K562 (cell line): Measurements from ENCODE around the gene CARD8. TPM values are rescaled to one million over a fixed set of nuclear protein-coding genes. Genes with fewer than 3 reads are reported as not detected.

Source experiments
- ATAC-seq: fragments of 200-7000 bp; cut with Tn5 transposase; 3 replicates; pipeline ENCODE4 v1.9.1; 2020; ENCODE audit warnings: moderate library complexity
- BruUV-seq: library from RNA; stranded (reverse); fragments of 400-500 nt; replicated peaks from 2 replicates; lab custom pipeline; 2021; lab: Mats Ljungman, UMichigan
- CTCF ChIA-PET: fragments of 300-600 bp; formaldehyde crosslinking; extraction: SDS; loops from one replicate; lab custom pipeline; 2021; ENCODE audit warnings: low intra/inter-chr PET ratio; lab: Yijun Ruan, JAX
- POLR2A ChIA-PET: fragments of 300-600, 350-650 bp; sonication (Branson Sonifier 250); formaldehyde crosslinking; extraction: SDS; loops from one replicate; lab custom pipeline; 2021; ENCODE audit warnings: antibody characterized with exemption, inconsistent platforms; lab: Yijun Ruan, JAX
- DNase-seq, 4 experiments: peaks; one replicate each; pipeline versions ENCODE4 v3.0.0 to v3.0.0-alpha.2; 2011 to 2018; ENCODE audit warnings: low spot score in 3 of 4, mixed read lengths in 3 of 4; ENCODE audit errors: extremely low read depth in 1 of 4
- FAIRE-seq: peaks from 2 replicates; lab custom pipeline; 2011; peaks lifted over from hg19 to GRCh38; lab: Jason Lieb, UNC
- H2AFZ ChIP-seq: 2 replicates; pipeline ENCODE4 v1.6.0; 2011; ENCODE audit warnings: low read depth, low read length, control low read depth, inconsistent platforms
- H3K27ac ChIP-seq: fragments of 200-600 bp; 3 replicates; pipeline ENCODE4 v1.8.0; 2011; ENCODE audit warnings: low read depth, mild to moderate bottlenecking, control low read depth, inconsistent platforms, low read length, moderate library complexity, mixed read lengths; ENCODE audit errors: extremely low read depth
- H3K27me3 ChIP-seq, 2 experiments: fragments of 300-600 bp in 1 of 2; 2 replicates in 1 of 2; 3 replicates in 1 of 2; pipeline versions ENCODE4 v1.6.0 to v1.8.0; 2011; ENCODE audit warnings: inconsistent platforms in 2 of 2, low read length in 2 of 2, mild to moderate bottlenecking in 1 of 2, mixed read lengths in 1 of 2, moderate library complexity in 1 of 2; ENCODE audit not compliant: control insufficient read depth in 2 of 2, insufficient read depth in 2 of 2
- H3K36me3 ChIP-seq: fragments of 300-600 bp; 3 replicates; pipeline ENCODE4 v1.8.0; 2011; ENCODE audit warnings: mild to moderate bottlenecking, low read length, inconsistent platforms; ENCODE audit not compliant: control insufficient read depth, insufficient read depth
- H3K4me1 ChIP-seq, 2 experiments: fragments of 200-600 bp in 1 of 2; replicated peaks in 1 of 2; 2 replicates in 1 of 2; 3 replicates in 1 of 2; pipeline versions ENCODE4 v1.5.1 to v1.8.0; 2011; ENCODE audit warnings: inconsistent platforms in 2 of 2, low read length in 2 of 2, mild to moderate bottlenecking in 1 of 2, mixed read lengths in 1 of 2, moderate library complexity in 1 of 2; ENCODE audit not compliant: control insufficient read depth in 2 of 2, insufficient read depth in 2 of 2
- H3K4me2 ChIP-seq: 2 replicates; pipeline ENCODE4 v1.6.1; 2011; ENCODE audit warnings: low read length, control low read depth, inconsistent platforms, mixed read lengths; ENCODE audit not compliant: insufficient read depth
- H3K4me3 ChIP-seq: fragments of 200-600 bp; sonication (generic), shearing (Covaris generic); 2 replicates; pipeline ENCODE4 v1.5.1; 2016; ENCODE audit warnings: control low read depth, inconsistent platforms
- H3K79me2 ChIP-seq: fragments of 200-600 bp; 3 replicates; pipeline ENCODE4 v1.8.0; 2011; ENCODE audit warnings: low read length, inconsistent platforms; ENCODE audit not compliant: control insufficient read depth, insufficient read depth
- H3K9ac ChIP-seq, 2 experiments: 2 replicates each; pipeline versions ENCODE4 v1.6.0 to v1.6.1; 2011; ENCODE audit warnings: low read depth in 2 of 2, low read length in 2 of 2, control low read depth in 1 of 2, inconsistent platforms in 1 of 2, mild to moderate bottlenecking in 1 of 2, mixed read lengths in 1 of 2; ENCODE audit not compliant: insufficient read depth in 1 of 2
- H3K9me1 ChIP-seq: one replicate; pipeline ENCODE4 v1.6.0; 2011; ENCODE audit warnings: inconsistent platforms, mild to moderate bottlenecking, low read length, moderate library complexity; ENCODE audit not compliant: control insufficient read depth, insufficient read depth
- H3K9me3 ChIP-seq: replicated peaks from 2 replicates; pipeline ENCODE4 v1.5.1; 2011; ENCODE audit warnings: low read depth, low read length, inconsistent platforms; ENCODE audit not compliant: control insufficient read depth, insufficient read depth
- H4K20me1 ChIP-seq: replicated peaks from 2 replicates; pipeline ENCODE4 v1.6.1; 2011; ENCODE audit warnings: low read length, inconsistent platforms, mixed read lengths; ENCODE audit not compliant: control insufficient read depth, insufficient read depth
- COPS2 ChIP-seq: fragments of 450-650 bp; conservative IDR thresholded peaks from 2 replicates; pipeline ENCODE4 v1.6.1; 2016; ENCODE audit warnings: mild to moderate bottlenecking, moderate library complexity
- ETS2 ChIP-seq: IDR thresholded peaks from 2 replicates; pipeline ENCODE4 v1.6.1; 2016; ENCODE audit warnings: borderline replicate concordance, missing genetic modification characterization, mild to moderate bottlenecking, moderate library complexity, missing compliant biosample characterization; ENCODE audit not compliant: poor library complexity, severe bottlenecking
- HNRNPK ChIP-seq: fragments of 200-400 bp; formaldehyde crosslinking; IDR thresholded peaks from one replicate; pipeline ENCODE4 v1.6.1; 2018; ENCODE audit warnings: mild to moderate bottlenecking, low read depth, low read length; ENCODE audit not compliant: poor library complexity, severe bottlenecking
- NFXL1 ChIP-seq: fragments of 450-650 bp; formaldehyde crosslinking; IDR thresholded peaks from 2 replicates; pipeline ENCODE4 v1.4.0; 2021; ENCODE audit warnings: mild to moderate bottlenecking
- NR3C1 ChIP-seq: sonication (generic); formaldehyde crosslinking; IDR thresholded peaks from 2 replicates; pipeline ENCODE4 v1.8.1; 2022; ENCODE audit warnings: missing genetic modification reagents
- PTTG1 ChIP-seq: fragments of 450-650 bp; IDR thresholded peaks from 2 replicates; pipeline ENCODE4 v1.6.1; 2016; ENCODE audit warnings: low read depth, mild to moderate bottlenecking, missing genetic modification characterization, missing compliant biosample characterization
- SIRT6 ChIP-seq: IDR thresholded peaks from one replicate; pipeline ENCODE4 v1.6.1; 2012; ENCODE audit warnings: low read depth, mild to moderate bottlenecking, control low read depth, inconsistent platforms, low read length, moderate library complexity
- SMAD1 ChIP-seq: fragments of 150-350 bp; IDR thresholded peaks from 2 replicates; pipeline ENCODE4 v1.6.1; 2014; ENCODE audit warnings: low read length, low read depth; ENCODE audit not compliant: partially characterized antibody
- STAT6 ChIP-seq: sonication (generic); formaldehyde crosslinking; IDR thresholded peaks from 2 replicates; pipeline ENCODE4 v1.8.1; 2023; ENCODE audit warnings: mild to moderate bottlenecking, missing genetic modification reagents
- TBP ChIP-seq: optimal IDR thresholded peaks from 2 replicates; pipeline ENCODE3; 2011; ENCODE audit warnings: low read depth, low read length, improper control_type of control experiment
- ZBTB49 ChIP-seq: sonication (generic); formaldehyde crosslinking; IDR thresholded peaks from 2 replicates; pipeline ENCODE4 v1.8.0; 2022; ENCODE audit warnings: missing genetic modification reagents, mild to moderate bottlenecking, borderline replicate concordance
- ZNF639 ChIP-seq, 2 experiments: fragments of 200-800 bp in 1 of 2; sonication (Bioruptor generic) in 1 of 2; sonication (generic) in 1 of 2; formaldehyde crosslinking in 1 of 2; IDR thresholded peaks in 1 of 2; conservative IDR thresholded peaks in 1 of 2; 2 replicates each; pipeline versions ENCODE4 v1.5.0 to v1.6.1; 2016 to 2020; ENCODE audit warnings: missing compliant biosample characterization in 1 of 2, missing genetic modification characterization in 1 of 2, missing genetic modification reagents in 1 of 2
- ZNF668 ChIP-seq: fragments of 250-450 bp; sonication (Bioruptor Pico); IDR thresholded peaks from 2 replicates; pipeline ENCODE4 v1.8.0; 2022; ENCODE audit warnings: mild to moderate bottlenecking, inconsistent platforms
- ZNF77 ChIP-seq: fragments of 250-450 bp; sonication (Bioruptor Pico); IDR thresholded peaks from 2 replicates; pipeline ENCODE4 v1.5.0; 2020
- WGBS: fragments of 100-300 bp; shearing (Covaris generic); methylation state at CpG from one replicate; pipeline ENCODE4 v1.1.6; 2016; ENCODE audit warnings: low coverage, mixed read lengths; ENCODE audit not compliant: insufficient coverage; ENCODE audit errors: missing lambda C conversion rate; 5-methylcytosine and 5-hydroxymethylcytosine counted together
- in situ Hi-C: fragments of 300-500 bp; cut with MboI; formaldehyde crosslinking; loops from 4 replicates; pipeline ENCODE4 v1.15.0; 2018; ENCODE audit warnings: inconsistent platforms, mixed read lengths
- intact Hi-C: fragments of 100-400 bp; cut with micrococcal nuclease; formaldehyde crosslinking; loops from 2 replicates; pipeline ENCODE4 v1.14.2; 2022
- polyA plus RNA-seq, 8 experiments: library from polyadenylated mRNA; depleted of rRNA in 4 of 8; stranded (reverse) in 5 of 8; unstranded in 3 of 8; fragments of >200 nt; fragmentation: Nextera tagmentation in 2 of 8; fragmentation: Illumina TruSeq in 1 of 8; extraction: Ambion mirVana in 2 of 8; extraction: Trizol in 1 of 8; gene quantifications; 2 replicates each; pipeline versions ENCODE4 v1.2.1 to v1.2.3, GENCODE V29; 2011 to 2014; ENCODE audit warnings: inconsistent platforms in 1 of 8, missing spikeins in 1 of 8
- total RNA-seq, 7 experiments: library from RNA; depleted of rRNA in 6 of 7; stranded (reverse); fragments of >200 nt in 6 of 7; fragmentation: Illumina TruSeq in 2 of 7; extraction: Trizol in 2 of 7; gene quantifications; 2 replicates each; pipeline versions ENCODE4 v1.2.1 to v1.2.3, GENCODE V29; 2011 to 2021; ENCODE audit warnings: low replicate concordance in 1 of 7

The CARD8 gene
- total and polyA plus RNA-seq, 9 of the 15 experiments (the other 6 are each of a cell fraction or from before 2014, with no cell fraction given), result 11.5 to 26.4 (median 20.8) TPM

- CTCF ChIA-PET, result no interaction called here
- H3K79me2 ChIP-seq, result peaks cover 18% of the 10 kb centered on the region
- in situ Hi-C loops, result no loop called here
- no peaks in the 10 kb centered on the region for H4K20me1 ChIP-seq
- peaks cover 8 to 17% of the 10 kb centered on the region in 2 experiments; a peak in 3 of 5 replicates for H3K4me1 ChIP-seq
- no peaks in the 10 kb centered on the region for H3K9me3 ChIP-seq
- H3K27ac ChIP-seq, result peak overlapping the region; percentile 75
- intact Hi-C loops, result loop anchor here (5.0 kb wide), 1 partner anchor 53 kb away; the partner anchor contains the start of gene CARD8
- no peaks in the 10 kb centered on the region for H3K27me3 ChIP-seq
- peak overlapping the region; percentile 79 to 91 for H3K9ac ChIP-seq
- ATAC-seq (peak; percentile 100), DNase-seq (peak; percentile 93 to 98 (median 96)), FAIRE-seq (peak; percentile 99)
- no TSS peak for BruUV-seq
- under 1% methylated on average over 34 of the region's 34 CpGs for WGBS
- POLR2A ChIA-PET, result interaction anchor here (0.6 to 2.7 kb wide), 24 partner anchors 8 to 324 kb away, joined by 3 to 24 read pairs (median 3); partner anchors contain the start of gene CARD8
- H3K9me1 ChIP-seq, result no peaks in the 10 kb centered on the region
- H3K36me3 ChIP-seq, result peaks cover 7% of the 10 kb centered on the region; the same call in 2 of the 3 replicates
- H2AFZ ChIP-seq, result peak overlapping the region; percentile 94
- peak overlapping the region; percentile 93 for H3K4me2 ChIP-seq
- peak overlapping the region; percentile 55 for H3K4me3 ChIP-seq
- no peak for TF ChIP-seq SIRT6
- TF ChIP-seq COPS2, result no peak
- TF ChIP-seq ZBTB49 (CRISPR knock-in tag), result no peak
- no peak for TF ChIP-seq PTTG1 (tag)
- 0 out of 2 replicates have a peak, but pooled peaks have one; percentile 14 for TF ChIP-seq STAT6 (CRISPR knock-in tag)
- peak; percentile 79 for TF ChIP-seq TBP
- no peak for TF ChIP-seq NFXL1 (CRISPR knock-in tag)
- TF ChIP-seq ZNF639 (CRISPR knock-in tag; conservative IDR thresholded peaks at IDR 0.05 in 1 of 2, IDR thresholded peaks at IDR 0.05 in 1 of 2), result no peak
- no peak for TF ChIP-seq NR3C1
- TF ChIP-seq ZNF77, result no peak
- no peak for TF ChIP-seq HNRNPK
- no peak for TF ChIP-seq SMAD1
- TF ChIP-seq ETS2 (tag), result no peak
- no peak for TF ChIP-seq ZNF668 (CRISPR knock-in tag)
These were observed 51.7 kb downstream of the CARD8 start for GRCh38 chr19:48203794-48204628.
